ENCODE results near the gene WDR45B. TPM values are rescaled to one million over a fixed set of nuclear protein-coding genes. Genes with fewer than 3 reads are reported as not detected.
A peak's percentile ranks its signal among the peaks of the same experiment; 100 is the strongest.
"Not testable (repeated sequence)": the region's sequence is repeated elsewhere in the genome, so short reads cannot be mapped to it uniquely, and the experiment has no call there.

WDR45B gene
- total RNA-seq, 2 experiments from 2014 or later, result 49.8 to 54.3 TPM

- Histone ChIP-seq H3K27ac (ENCODE audit: low read depth in 1 of 2, low read length in 2 of 2) (no peak overlapping the region), H3K9me3 (ENCODE audit: control insufficient read depth in 1 of 2, insufficient read depth in 1 of 2, low read length in 2 of 2) (no peaks in the 10 kb centered on the region), H3K4me1 (ENCODE audit: insufficient read depth, low read length) (no peaks in the 10 kb centered on the region), H3K4me3 (ENCODE audit: low read length) (no peak overlapping the region), H3K36me3 (ENCODE audit: insufficient read depth, low read length) (peaks cover 3% of the 10 kb centered on the region), H3K27me3 (ENCODE audit: control insufficient read depth in 1 of 2, insufficient read depth in 2 of 2, low read length in 2 of 2) (no peaks in the 10 kb centered on the region)
- DNase-seq (no peak), ATAC-seq (ENCODE audit: poor library complexity) (no peak)
- H3K4me1 Mint-ChIP-seq (ENCODE audit: low read depth), result no peaks in the 10 kb centered on the region
- POLR2A ChIA-PET, result no interaction called here
- no peak overlapping the region for H3K27ac Mint-ChIP-seq
- H3K36me3 Mint-ChIP-seq (ENCODE audit: low read depth), result peaks cover 11% of the 10 kb centered on the region
- no peaks in the 10 kb centered on the region for H3K9me3 Mint-ChIP-seq
- intact Hi-C loops (cut with DNase I, micrococcal nuclease), result no loop called here
- no peaks in the 10 kb centered on the region for H3K27me3 Mint-ChIP-seq
- H3K4me3 Mint-ChIP-seq, result no peak overlapping the region
- CTCF ChIA-PET, result no interaction called here
- TF ChIP-seq CTCF (IDR thresholded peaks at IDR 0.05), result no peak
Measured at GRCh38 chr17:82655523-82655922, 7.3 kb upstream of the WDR45B start.

GRCh38 chr17:82655038-82655479, 6.8 kb upstream of the WDR45B start:
- no peak overlapping the region for H3K4me3 Mint-ChIP-seq
- H3K27me3 Mint-ChIP-seq, result no peaks in the 10 kb centered on the region
- no peaks in the 10 kb centered on the region for H3K4me1 ChIP-seq (ENCODE audit: insufficient read depth, low read length)
- ChIA-PET CTCF (no interaction called here), POLR2A (no interaction called here)
- no peaks in the 10 kb centered on the region for H3K27me3 ChIP-seq (ENCODE audit: control insufficient read depth in 1 of 2, insufficient read depth in 2 of 2, low read length in 2 of 2)
- intact Hi-C loops (cut with DNase I, micrococcal nuclease), result no loop called here
- H3K4me1 Mint-ChIP-seq (ENCODE audit: low read depth), result no peaks in the 10 kb centered on the region
- no peak overlapping the region for H3K27ac ChIP-seq (ENCODE audit: low read depth in 1 of 2, low read length in 2 of 2)
- H3K4me3 ChIP-seq (ENCODE audit: low read length), result no peak overlapping the region
- H3K27ac Mint-ChIP-seq, result no peak overlapping the region
- H3K36me3 ChIP-seq (ENCODE audit: insufficient read depth, low read length), result peaks cover 3% of the 10 kb centered on the region
- ATAC-seq (ENCODE audit: poor library complexity) (no peak), DNase-seq (peak in 2 of 14 experiments; percentile 39 to 54)
- peaks cover 11% of the 10 kb centered on the region for H3K36me3 Mint-ChIP-seq (ENCODE audit: low read depth)
- no peak for TF ChIP-seq CTCF (IDR thresholded peaks at IDR 0.05)
- H3K9me3 ChIP-seq (ENCODE audit: control insufficient read depth in 1 of 2, insufficient read depth in 1 of 2, low read length in 2 of 2), result no peaks in the 10 kb centered on the region
- no peaks in the 10 kb centered on the region for H3K9me3 Mint-ChIP-seq

- H3K9me3 Mint-ChIP-seq; H3K9me3 ChIP-seq (ENCODE audit: control insufficient read depth in 1 of 2, insufficient read depth in 1 of 2, low read length in 2 of 2); H3K27me3 ChIP-seq (ENCODE audit: control insufficient read depth in 1 of 2, insufficient read depth in 2 of 2, low read length in 2 of 2); H3K27ac ChIP-seq (ENCODE audit: low read depth in 1 of 2, low read length in 2 of 2); H3K4me1 Mint-ChIP-seq (ENCODE audit: low read depth); ATAC-seq (ENCODE audit: poor library complexity); H3K27me3 Mint-ChIP-seq; intact Hi-C loops (cut with DNase I, micrococcal nuclease); CTCF ChIA-PET; DNase-seq; H3K4me3 Mint-ChIP-seq; H3K36me3 Mint-ChIP-seq (ENCODE audit: low read depth); H3K4me3 ChIP-seq (ENCODE audit: low read length); H3K27ac Mint-ChIP-seq; H3K4me1 ChIP-seq (ENCODE audit: insufficient read depth, low read length); POLR2A ChIA-PET; H3K36me3 ChIP-seq (ENCODE audit: insufficient read depth, low read length): not testable (repeated sequence)
Measured at GRCh38 chr17:82654611-82655010, 6.4 kb upstream of the WDR45B start.

All from CD4-positive, alpha-beta T cell (primary cell).